Chondrocyte (in vitro differentiated cells): ENCODE measurements around the gene SLC13A2. TPM values are rescaled to one million over a fixed set of nuclear protein-coding genes. Genes with fewer than 3 reads are reported as not detected.
"Not testable (repeated sequence)": the region's sequence is repeated elsewhere in the genome, so short reads cannot be mapped to it uniquely, and the experiment has no call there.

Source experiments
- DNase-seq: peaks from one replicate; pipeline ENCODE4 v3.0.0; 2021; ENCODE audit warnings: mixed read lengths, low spot score
- H3K27ac Mint-ChIP-seq: one replicate; pipeline ENCODE4 v1.8.0; 2021; ENCODE audit warnings: mild to moderate bottlenecking, moderate library complexity, mixed read lengths; ENCODE audit not compliant: unreplicated experiment
- H3K27me3 Mint-ChIP-seq: 2 replicates; pipeline ENCODE4 v1.8.0; 2021; ENCODE audit warnings: low read depth, mixed read lengths
- H3K36me3 Mint-ChIP-seq: 2 replicates; pipeline ENCODE4 v1.8.0; 2021; ENCODE audit warnings: low read depth, mixed read lengths
- H3K4me1 Mint-ChIP-seq: 2 replicates; pipeline ENCODE4 v1.8.0; 2021; ENCODE audit warnings: low read depth, mild to moderate bottlenecking, mixed read lengths
- H3K4me3 Mint-ChIP-seq: one replicate; pipeline ENCODE4 v1.8.0; 2021; ENCODE audit warnings: mild to moderate bottlenecking, moderate library complexity, mixed read lengths; ENCODE audit not compliant: unreplicated experiment
- H3K9me3 Mint-ChIP-seq: 2 replicates; pipeline ENCODE4 v1.8.0; 2021; ENCODE audit warnings: low read depth, mixed read lengths
- CTCF ChIP-seq: fragments of 200-600 bp; sonication (generic); IDR thresholded peaks from 2 replicates; pipeline ENCODE4 v1.5.0; 2021; ENCODE audit warnings: antibody characterized with exemption, mild to moderate bottlenecking, moderate library complexity
- total RNA-seq: library from RNA; stranded (reverse); gene quantifications from 3 replicates; pipeline ENCODE4 v1.2.1, GENCODE V29; 2021

SLC13A2 gene
- total RNA-seq, 1 donor from 2014 or later = not detected

- H3K36me3 Mint-ChIP-seq = no peaks in the 10 kb centered on the region
- H3K4me1 Mint-ChIP-seq = peaks cover 3% of the 10 kb centered on the region
- no peak overlapping the region for H3K27ac Mint-ChIP-seq
- no peaks in the 10 kb centered on the region for H3K9me3 Mint-ChIP-seq
- no peak for TF ChIP-seq CTCF
- peaks cover 10% of the 10 kb centered on the region for H3K27me3 Mint-ChIP-seq
- no peak overlapping the region for H3K4me3 Mint-ChIP-seq
- DNase-seq = no peak
These were observed 44.7 kb downstream of the SLC13A2 start for GRCh38 chr17:28518132-28518531.

- no peaks in the 10 kb centered on the region for H3K36me3 Mint-ChIP-seq
- no peak for TF ChIP-seq CTCF
- no peak overlapping the region for H3K4me3 Mint-ChIP-seq
- peaks cover 10% of the 10 kb centered on the region for H3K27me3 Mint-ChIP-seq
- H3K4me1 Mint-ChIP-seq = peaks cover 3% of the 10 kb centered on the region
- no peak overlapping the region for H3K27ac Mint-ChIP-seq
- H3K9me3 Mint-ChIP-seq = no peaks in the 10 kb centered on the region
- DNase-seq = no peak
These were observed 45.1 kb downstream of the SLC13A2 start for GRCh38 chr17:28518578-28518977.

GRCh38 chr17:28519236-28519635 lies 45.8 kb downstream of the SLC13A2 start:
- no peak overlapping the region for H3K4me3 Mint-ChIP-seq
- no peaks in the 10 kb centered on the region for H3K9me3 Mint-ChIP-seq
- no peak overlapping the region for H3K27ac Mint-ChIP-seq
- no peaks in the 10 kb centered on the region for H3K36me3 Mint-ChIP-seq
- peaks cover 5% of the 10 kb centered on the region for H3K27me3 Mint-ChIP-seq
- peaks cover 4% of the 10 kb centered on the region for H3K4me1 Mint-ChIP-seq
- no peak for TF ChIP-seq CTCF
- no peak for DNase-seq

- Mint-ChIP-seq H3K4me1 (peaks cover 19% of the 10 kb centered on the region), H3K27ac (no peak overlapping the region)
- no peak for TF ChIP-seq CTCF
These were observed 47.2 kb downstream of the SLC13A2 start for GRCh38 chr17:28520687-28521086.

GRCh38 chr17:28521311-28522085 lies 48.1 kb downstream of the SLC13A2 start:
- H3K4me1 Mint-ChIP-seq = peaks cover 27% of the 10 kb centered on the region
- no peak for TF ChIP-seq CTCF
- H3K9me3 Mint-ChIP-seq = no peaks in the 10 kb centered on the region
- no peak for DNase-seq
- H3K4me3 Mint-ChIP-seq = no peak overlapping the region
- H3K27me3 Mint-ChIP-seq = peaks cover 5% of the 10 kb centered on the region
- no peak overlapping the region for H3K27ac Mint-ChIP-seq
- H3K36me3 Mint-ChIP-seq = no peaks in the 10 kb centered on the region

More at GRCh38 chr17:28520687-28521086, 47.2 kb downstream of the SLC13A2 start:
- DNase-seq = no peak
- Mint-ChIP-seq H3K9me3 (no peaks in the 10 kb centered on the region), H3K4me3 (no peak overlapping the region), H3K36me3 (no peaks in the 10 kb centered on the region), H3K27me3 (peaks cover 5% of the 10 kb centered on the region)

- not testable (repeated sequence) for H3K9me3 Mint-ChIP-seq, H3K27me3 Mint-ChIP-seq, H3K4me3 Mint-ChIP-seq, DNase-seq, H3K27ac Mint-ChIP-seq, H3K36me3 Mint-ChIP-seq
- H3K4me1 Mint-ChIP-seq = peaks cover 30% of the 10 kb centered on the region
These were observed 48.8 kb downstream of the SLC13A2 start for GRCh38 chr17:28522281-28522680.
